DND-41 (cell line): ENCODE results near the gene SH2D1A.

Experiments
- CTCF ChIP-seq: IDR thresholded peaks from 2 replicates; pipeline ENCODE4 v1.5.1; 2012; ENCODE audit warnings: borderline replicate concordance, low read length, moderate library complexity, mild to moderate bottlenecking; ENCODE audit not compliant: poor library complexity, severe bottlenecking; ENCODE audit errors: extremely low read depth
- EZH2 ChIP-seq: IDR thresholded peaks from 3 replicates; pipeline ENCODE4 v1.6.1; 2012; ENCODE audit warnings: borderline replicate concordance, low read depth, mild to moderate bottlenecking, moderate library complexity, low read length, inconsistent platforms; ENCODE audit not compliant: severe bottlenecking

DNA sequence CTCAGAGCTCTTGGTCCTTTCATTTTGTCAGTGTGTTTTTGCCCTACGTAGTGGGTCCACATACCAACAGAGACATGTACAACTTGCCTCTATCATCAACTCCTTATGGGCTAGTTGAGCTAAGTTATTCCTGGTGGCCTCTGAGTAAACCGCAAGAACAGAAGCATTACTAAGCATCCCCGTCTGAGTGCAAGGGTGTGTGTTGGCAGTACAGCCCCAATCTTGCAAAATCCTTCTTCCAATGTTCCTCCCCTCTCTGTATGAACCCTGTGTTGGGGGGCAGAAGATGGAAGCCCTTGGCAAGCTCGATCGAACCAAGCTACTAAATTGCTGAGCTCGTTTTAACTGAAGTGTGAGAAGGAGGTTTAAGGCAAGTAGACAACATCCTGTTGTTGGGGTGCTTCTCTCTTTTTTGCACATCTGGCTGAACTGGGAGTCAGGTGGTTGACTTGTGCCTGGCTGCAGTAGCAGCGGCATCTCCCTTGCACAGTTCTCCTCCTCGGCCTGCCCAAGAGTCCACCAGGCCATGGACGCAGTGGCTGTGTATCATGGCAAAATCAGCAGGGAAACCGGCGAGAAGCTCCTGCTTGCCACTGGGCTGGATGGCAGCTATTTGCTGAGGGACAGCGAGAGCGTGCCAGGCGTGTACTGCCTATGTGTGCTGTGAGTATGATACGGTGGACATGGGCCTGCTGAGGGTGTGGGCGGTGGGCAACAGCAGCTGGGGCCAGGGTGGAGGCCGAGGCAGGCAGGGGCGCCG is at the start of gene SH2D1A:
- TF ChIP-seq CTCF (no peak), EZH2 (no peak)
